Inflammatory macrophage treated with lipopolysaccharide for 4 hours (primary cell): Measurements from ENCODE around the gene SLC6A19.
"Not testable (repeated sequence)": the region's sequence is repeated elsewhere in the genome, so short reads cannot be mapped to it uniquely, and the experiment has no call there.

ENCODE experiments used
- DNase-seq: peaks from one replicate; pipeline ENCODE4 v3.0.0-alpha.2; 2020

SLC6A19 gene

DNA sequence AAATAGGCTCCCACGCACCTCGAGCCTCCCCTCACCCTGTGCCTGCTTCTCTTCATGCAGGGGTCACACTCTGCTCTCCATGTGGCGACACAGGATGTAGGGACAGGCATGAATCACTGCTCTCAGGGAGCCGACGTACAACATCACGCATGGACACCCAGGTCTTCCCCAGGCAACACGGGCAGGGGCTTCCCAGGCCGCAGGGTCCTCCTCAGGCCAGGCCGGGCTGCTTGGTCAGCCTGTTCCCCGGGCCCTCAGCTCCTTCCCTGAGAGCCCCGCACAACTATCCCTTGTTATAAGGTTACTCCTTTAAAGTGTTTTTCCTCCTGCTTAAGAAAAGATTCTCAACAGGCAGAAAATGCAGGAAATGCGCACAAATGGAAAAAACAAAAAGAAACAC lies 24.8 kb downstream of the SLC6A19 start:
- no peak for DNase-seq

DNA sequence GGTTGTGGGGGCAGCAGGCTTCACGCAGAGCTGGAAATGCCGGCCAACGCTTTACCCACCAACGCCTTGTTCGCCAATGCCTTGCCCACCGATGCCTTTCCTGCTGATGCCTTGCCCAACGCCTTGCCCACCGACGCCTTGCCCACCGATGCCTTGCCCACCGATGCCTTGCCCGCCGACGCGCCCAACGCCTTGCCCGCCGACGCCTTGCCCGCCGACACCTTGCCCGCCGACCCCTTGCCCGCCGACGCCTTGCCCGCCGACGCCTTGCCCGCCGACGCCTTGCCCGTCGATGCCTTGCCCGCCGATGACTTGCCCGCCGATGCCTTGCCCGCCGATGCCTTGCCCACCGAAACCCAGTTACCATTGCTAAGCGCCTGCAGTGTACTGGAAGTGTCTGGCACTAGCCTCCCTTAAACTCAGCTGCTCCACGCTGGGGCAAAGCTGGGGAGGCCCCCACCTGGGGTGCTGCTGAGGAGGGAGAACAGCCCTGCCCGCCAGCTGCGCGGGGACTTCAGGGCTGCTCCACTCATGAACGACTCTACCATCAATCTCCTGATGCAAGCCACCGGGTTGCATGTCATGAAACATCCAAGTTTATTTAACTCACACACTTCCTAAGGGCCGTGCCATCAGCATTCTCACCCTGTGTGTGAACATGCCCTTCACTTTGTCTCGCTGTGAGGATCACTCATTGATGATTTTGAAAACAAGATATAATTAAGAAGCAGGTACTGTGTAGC lies 25.6 kb downstream of the SLC6A19 start:
- no peak for DNase-seq

DNA sequence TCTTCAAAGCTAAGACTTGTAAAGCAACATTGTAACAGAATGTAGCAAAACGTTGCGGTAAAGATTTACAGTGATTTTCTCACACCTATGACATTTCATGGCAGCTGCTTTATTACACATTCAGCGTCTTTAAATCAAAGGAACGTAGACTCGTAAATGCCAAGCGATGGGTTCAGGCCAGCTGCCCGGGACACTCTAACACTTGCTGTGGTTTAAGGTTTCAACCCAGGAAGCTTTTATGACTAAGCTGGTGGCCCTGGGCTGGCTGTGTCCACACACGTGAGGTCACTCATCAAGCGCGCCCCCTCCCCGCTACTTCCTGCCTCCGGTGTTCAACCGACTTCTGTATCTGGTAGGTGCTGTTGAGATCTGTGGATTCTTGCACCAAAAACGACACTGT lies 26.3 kb downstream of the SLC6A19 start:
- DNase-seq, result no peak

DNA sequence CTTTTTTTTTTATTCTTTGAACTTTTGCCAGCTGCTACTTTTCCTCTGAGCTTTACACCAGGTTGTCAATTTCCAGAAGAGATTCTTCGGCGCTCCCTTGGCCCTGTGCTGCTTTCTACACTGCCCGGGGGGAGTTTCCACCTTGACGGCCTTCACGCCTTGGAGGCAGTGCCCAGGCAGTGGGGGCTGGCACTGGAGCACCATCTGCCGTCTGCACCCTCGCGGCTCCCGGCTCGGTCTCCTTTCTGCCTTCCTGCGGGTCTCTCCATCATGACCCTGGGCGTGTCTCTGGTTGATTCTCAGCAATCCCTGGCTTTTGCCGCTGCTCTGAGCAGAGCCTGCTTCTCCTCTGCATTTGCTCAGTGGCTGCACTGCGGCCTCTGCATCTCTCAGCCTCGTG lies 26.7 kb downstream of the SLC6A19 start:
- no peak for DNase-seq

DNA sequence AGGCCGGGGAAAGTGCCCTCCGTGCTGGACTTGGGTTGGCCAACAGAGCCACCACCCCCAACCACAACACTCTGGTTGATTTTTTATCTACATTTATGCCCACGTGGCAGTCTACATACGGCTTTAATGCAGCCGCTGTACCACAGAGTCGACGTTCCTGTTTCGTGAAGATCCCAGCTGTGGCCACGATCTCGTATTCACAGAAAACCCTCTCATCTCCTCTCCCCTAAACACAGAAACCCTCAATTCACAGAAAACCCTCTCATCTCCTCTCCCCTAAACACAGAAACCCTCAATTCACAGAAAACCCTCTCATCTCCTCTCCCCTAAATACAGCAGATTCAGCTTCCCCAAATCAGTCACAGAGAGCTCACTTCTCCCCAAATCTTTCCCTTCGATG lies 27.6 kb downstream of the SLC6A19 start:
- DNase-seq, result not testable (repeated sequence)

DNA sequence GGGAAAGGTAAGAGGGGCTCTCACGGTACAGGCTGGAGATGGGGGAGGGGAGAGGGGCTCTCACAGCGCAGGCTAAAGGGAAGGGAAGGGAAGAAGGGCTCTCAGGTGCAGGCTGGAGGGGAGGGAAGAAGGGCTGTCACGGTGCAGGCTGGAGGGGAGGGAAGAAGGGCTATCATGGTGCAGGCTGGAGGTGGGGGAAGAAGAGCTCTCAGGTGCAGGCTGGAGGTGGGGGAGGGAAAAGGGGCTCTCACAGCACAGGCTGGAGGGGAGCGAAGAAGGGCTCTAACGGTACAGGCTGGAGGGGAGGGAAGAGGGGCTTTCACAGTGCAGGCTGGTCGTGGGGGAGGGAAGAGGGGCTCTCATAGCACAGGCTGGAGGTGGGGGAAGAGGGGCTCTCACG lies 28.4 kb downstream of the SLC6A19 start:
- DNase-seq, result no peak

DNA sequence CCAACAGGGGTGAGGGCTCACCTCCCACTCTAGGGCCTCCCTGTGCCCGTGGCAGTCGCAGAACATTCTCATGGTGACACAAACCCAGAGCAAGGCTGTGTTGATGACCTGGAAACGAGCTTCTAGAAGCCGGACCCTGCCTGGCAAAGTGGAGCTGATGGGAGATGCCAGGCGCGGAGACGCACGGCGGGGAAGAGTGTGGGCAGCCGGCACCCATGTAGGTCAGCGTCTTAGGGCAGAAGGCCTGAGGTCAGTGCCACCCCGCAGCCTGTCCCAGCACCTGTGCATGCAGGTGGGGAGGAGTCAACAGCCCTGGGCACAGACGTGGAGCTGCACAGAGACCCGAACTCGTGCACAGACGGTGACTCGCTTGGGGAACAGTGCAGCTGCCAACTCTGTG lies 29.2 kb downstream of the SLC6A19 start:
- no peak for DNase-seq

DNA sequence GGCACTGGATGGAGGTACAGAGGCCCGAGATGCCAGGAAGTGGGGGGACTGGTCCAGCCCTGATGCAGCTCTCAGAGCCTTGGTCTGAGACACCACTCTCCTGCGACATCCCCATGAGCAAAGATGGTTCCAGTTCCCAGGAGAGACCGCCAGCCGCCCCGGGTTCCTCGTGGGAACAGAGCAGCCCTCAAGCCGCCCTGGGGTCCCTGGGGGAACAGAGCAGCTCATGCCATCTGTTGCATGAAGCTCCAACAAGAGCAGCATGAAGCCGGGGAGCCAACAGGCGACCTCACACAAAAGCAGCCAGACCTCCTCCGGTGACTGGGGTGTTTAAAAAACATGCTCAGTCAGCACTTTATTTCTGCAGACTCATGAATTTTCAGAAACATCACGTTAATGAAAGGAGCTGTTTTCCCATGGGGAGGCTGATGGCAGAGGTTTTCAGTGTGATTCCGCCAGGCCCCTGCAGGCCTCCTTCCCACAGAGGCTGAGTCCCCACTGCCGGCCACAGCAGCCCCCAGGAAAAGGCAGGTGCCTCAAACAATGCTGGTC lies 30.0 kb downstream of the SLC6A19 start:
- no peak for DNase-seq

DNA sequence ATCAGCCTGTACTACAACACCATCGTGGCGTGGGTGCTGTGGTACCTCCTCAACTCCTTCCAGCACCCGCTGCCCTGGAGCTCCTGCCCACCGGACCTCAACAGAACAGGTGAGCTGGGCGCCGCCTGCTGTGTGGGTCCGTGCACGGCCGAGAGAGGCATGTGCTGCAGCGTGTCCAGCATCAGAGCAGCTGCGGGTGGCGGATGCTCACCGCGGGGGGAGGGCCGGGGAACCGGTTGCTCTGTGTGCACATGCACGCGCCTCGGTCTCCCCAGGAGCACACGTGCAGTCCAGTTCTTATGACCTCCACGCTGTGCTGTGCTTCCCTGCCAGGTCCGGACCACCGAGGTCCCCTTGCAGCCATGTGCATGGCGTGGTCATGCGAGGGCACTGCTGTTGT lies 31.4 kb downstream of the SLC6A19 start:
- no peak for DNase-seq

DNA sequence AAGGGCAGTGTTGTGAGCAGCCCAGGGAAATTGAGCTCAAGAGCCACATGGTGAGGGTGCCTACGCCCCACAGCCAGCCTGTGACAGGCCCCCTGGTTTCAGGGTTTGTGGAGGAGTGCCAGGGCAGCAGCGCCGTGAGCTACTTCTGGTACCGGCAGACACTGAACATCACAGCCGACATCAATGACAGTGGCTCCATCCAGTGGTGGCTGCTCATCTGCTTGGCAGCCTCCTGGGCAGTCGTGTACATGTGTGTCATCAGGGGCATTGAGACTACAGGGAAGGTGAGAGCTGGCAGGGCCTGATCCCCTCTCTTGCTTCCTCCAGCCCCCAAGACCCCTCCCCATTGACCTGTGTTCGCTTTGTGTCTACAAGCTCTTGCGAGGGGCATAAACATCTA lies 34.0 kb downstream of the SLC6A19 start:
- no peak for DNase-seq

DNA sequence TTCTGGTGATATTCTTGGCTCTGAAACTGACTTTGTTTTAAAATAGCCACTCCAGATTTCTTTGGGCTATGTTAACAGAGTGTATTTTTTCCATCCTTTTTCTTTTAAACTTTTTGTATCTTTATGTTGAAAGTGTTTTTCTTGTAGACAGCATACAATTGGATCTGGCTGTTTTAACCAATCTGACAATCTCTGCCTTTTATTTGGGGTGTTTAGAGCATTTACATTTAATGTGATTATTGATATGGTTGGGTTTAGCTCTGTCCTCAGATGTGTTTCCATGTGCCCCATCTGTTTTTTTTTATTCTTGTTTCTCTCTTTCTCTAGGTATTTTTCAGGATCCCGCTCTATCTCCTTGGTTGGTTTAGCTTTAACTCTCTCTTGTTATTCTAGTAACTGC lies 34.4 kb downstream of the SLC6A19 start:
- DNase-seq, result no peak

DNA sequence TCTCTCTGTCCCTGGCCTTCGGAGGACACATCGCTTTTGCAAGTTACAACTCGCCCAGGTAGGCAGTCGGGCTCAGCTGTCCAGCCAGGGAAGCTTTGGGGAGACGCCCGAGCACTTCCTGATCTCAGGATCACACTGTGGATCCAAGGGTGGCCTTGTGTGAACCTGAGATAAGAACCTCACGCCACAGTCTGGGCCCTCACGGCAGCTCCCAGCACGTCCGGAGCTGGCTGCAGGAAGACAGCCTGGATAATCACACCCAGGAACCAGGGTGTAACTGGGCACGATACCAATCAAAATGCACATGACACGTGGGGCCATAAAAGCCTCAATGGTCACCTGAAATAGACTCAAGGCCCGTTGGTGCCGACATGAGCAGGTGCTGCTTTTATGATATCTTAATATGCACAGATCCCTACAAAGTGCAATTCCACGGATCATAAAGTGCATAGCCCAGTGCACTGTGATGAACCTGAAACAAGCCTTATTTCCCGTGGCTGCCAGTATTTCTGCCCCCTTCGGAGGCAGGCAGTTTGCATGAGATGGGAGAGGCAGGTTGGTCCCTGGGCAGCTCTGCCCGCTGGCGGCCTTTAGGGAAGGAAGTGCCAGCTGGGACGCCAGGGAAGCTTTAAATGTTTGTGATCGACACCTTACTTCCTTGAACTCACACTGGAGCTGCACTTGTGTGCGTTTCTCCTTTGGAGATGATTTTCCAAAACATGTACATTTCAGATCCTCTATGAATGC lies 38.3 kb downstream of the SLC6A19 start:
- DNase-seq, result no peak

DNA sequence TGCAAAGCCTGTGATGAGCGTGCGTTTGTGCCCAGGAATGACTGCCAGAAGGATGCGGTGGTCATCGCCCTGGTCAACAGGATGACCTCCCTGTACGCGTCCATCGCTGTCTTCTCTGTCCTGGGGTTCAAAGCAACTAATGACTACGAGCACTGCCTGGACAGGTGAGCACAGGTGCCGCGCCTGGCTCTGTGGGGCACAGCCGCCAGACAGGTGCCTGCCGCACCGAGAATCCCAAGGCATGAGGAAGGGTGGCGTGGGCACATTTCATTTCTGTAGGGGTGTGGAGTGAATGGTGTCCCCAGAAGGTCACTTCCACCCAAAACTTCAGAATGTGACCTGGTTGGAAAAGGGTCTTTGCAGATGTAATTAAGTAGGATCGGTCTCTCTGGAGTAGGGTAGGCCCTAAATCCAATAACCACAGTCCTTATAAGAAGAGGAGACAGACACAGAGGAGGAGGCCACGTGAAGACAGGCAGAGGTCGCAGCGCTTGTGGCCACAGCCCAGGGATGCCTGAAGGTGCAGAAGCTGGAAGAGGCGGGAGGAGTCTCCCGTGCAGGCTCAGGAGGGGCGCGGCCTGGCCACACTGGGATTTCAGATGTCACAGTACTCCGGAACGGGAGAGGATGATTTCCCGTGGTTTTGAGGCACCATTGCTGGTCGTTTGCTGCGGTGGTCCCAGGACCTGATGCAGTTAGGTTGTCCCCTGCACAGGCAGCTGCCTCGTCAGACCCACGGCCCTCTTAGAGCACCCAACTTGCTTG lies 39.3 kb downstream of the SLC6A19 start:
- DNase-seq, result no peak

DNA sequence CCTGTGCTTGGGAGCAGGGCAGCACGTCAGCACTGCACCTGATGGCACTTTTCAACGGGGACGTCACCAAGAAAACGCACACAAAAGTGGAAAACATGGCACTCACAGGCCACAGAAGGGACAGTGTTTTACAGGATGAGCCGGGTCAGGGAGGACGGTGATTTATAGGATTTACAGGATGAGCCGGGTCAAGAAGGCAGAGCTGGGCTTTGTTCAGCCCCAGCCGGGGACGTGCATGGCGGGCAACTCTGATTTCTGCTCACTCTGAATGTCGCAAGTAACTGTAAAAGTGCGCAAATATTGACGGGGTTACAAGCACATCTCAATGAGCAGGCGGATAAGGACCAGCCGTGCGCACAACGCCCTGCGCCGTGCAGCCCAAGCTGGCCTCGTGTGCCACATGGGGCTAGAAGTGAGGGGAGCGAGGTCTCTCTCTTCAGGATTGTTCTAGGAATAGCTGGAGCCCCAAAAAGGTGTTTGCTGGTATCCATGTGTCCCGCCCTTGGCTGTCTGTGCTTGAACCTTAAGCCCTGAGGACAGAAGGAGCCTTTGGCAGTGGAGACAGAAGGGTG lies 40.2 kb downstream of the SLC6A19 start:
- no peak for DNase-seq

DNA sequence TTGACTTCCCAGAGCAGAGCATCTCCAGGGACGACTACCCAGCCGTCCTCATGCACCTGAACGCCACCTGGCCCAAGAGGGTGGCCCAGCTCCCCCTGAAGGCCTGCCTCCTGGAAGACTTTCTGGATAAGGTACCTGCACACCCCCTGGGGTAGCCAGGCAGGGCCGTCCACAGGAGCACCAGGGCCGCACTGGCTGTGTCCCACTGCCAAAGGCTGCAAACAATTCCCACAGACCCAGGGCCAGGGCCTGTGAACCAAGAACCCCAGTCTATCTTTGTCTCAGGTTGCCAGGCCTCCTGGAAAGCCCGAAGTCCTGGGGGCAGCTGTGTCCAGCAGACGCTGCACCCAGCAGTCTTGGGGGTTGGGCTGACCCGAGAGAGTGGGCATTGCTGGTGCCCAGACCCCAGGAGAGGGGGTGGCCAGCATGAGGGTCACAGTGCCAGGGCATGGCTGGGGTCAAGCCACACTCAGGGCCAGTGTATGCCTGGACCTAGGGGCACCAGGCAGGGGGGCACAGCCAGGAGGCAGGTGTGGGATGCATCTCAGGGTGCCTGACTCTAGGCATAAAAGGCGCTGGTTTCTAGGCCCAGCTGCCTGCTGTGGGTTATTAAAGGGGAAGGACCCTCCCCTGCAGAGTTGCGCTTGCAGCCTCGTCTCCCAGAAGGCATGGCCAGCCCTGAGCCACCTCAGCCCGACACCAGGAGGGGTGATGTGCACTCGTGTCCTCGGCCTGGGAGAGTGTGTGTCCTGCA lies 41.5 kb downstream of the SLC6A19 start:
- DNase-seq, result no peak

DNA sequence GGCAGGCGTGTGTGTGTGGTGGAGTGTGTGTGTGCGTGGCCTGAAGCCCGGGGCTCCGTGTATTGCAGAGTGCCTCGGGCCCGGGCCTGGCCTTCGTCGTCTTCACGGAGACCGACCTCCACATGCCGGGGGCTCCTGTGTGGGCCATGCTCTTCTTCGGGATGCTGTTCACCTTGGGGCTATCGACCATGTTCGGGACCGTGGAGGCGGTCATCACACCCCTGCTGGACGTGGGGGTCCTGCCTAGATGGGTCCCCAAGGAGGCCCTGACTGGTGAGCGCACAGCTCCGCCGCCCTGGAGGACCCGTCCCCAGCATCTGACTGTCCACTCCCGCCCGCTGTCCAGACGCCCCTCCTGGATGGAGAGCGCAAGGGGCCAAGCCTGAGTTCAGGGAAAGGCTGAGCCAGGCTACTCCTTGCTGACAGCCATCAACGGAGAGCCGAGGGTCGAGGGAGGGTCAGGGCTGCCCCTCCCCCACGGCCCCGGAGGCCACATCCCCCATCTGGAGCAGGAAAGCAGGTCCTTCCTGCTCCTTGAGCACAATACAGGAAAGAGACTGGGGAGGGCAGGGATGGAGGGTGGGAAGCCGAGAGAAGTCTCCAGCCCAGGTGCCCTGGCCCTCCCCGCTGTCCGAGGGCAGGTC lies 42.2 kb downstream of the SLC6A19 start:
- DNase-seq, result no peak

DNA sequence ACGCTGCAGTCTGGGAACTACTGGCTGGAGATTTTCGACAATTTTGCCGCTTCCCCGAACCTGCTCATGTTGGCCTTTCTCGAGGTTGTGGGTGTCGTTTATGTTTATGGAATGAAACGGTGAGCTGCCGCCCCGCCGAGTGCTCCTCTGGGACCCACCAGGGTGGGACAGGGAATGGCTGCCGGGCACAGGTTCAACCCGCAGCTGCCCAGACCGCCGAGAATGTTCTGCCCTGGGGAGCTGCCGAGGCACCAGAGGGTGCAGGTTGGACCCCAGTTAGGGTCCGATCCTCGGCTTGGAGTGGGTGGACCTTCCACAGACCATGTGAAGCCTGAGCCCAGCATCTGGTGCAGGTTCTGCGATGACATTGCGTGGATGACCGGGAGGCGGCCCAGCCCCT lies 42.9 kb downstream of the SLC6A19 start:
- no peak for DNase-seq

DNA sequence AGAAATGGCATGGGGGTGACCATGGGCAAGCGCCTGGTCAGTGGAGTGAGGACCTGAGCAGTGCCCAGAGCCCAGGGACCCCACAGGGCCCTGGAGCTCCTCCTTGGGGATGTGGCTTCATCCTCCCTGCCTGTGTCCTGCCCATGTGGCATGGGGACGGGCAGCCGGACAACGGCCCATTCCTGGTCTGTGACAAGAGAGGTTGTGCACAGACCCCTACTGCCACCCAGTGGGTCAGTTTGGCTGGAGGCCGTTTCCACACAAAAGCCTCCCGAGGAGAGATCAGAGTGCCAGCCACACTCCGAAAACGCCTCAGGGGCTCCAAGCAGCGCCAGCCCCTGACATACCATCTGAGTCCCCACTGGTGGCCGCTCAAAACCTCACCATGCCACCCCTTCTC lies 43.6 kb downstream of the SLC6A19 start:
- DNase-seq, result no peak

DNA sequence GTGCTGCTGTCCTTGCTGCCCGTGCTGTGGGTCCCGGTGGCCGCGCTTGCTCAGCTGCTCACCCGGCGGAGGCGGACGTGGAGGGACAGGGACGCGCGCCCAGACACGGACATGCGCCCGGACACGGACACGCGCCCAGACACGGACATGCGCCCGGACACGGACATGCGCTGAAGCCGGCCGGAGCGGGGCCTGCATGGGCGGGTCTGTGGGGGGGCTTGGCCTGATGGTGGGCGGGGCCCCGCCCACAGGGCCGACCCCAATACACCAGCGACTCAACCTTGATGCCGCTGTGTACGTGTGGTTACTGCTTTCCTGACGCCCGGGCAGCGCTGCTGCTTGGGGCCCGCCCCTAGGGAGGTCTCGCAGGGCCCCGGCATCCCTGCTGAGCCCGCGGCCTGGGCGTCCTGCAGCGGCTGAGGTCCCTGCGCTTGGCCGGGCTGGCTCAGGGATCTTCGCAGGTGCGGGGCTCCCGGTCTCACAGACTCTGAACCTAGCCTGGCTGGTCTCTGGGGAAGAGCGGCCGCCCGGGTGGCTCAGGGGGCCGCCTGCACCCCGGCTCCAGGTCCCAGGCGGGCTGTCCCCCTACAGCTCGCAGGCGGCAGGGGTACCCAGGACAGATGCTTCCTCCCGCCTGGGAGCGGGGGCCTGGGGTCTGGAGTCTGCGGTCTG lies 44.6 kb downstream of the SLC6A19 start:
- no peak for DNase-seq

DNA sequence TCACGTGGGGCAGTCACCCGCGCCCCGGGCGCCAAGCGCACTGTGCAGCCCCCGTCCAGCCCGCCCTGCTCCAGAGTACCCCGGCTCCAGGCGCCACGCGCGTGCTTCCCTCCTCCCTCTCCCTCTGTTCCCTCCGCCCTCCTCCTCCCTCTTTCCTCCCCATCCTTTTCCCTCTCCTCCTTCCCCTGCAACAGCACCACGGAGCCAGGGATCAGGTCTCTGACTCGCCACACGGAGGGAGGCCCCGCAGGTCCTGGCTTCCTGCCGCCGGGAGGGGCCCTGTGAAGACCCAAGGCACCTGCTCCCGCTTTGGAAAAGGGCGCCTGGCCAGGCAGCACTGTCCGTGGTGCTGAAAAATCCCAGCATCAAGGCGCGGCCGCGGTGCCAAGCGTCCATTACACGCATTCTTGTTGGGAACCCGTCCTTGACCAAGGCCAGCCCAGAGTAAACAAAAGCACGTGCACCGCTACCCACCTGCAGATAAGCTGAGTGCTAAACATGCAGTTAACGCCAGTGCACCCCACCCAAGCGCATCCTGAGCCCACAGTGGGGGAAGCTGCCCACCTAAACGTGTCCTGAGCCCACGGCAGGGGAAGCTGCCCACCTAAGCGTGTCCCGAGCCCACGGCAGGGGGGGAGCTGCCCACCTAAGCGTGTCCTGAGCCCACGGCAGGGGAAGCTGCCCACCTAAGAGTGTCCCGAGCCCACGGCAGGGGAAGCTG lies 45.5 kb downstream of the SLC6A19 start:
- no peak for DNase-seq

DNA sequence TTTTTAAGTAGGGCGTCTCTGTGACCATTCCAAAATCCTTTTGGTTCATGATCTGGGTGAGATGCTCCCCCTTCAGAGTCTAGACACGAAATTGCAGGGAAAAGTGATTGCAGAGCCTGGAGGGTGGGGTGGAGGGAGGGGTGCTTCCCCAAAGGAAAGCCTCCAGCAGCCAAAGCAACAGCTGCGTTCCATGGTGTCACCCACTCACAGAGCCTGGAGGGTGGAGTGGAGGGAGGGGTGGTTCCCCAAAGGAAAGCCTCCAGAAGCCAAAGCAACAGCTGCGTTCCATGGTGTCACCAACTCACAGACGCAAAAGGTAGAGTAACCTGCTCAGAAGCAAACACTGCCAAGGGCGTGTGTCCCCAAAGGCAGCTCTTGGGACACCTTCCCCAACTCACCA lies 46.4 kb downstream of the SLC6A19 start:
- DNase-seq, result no peak
